SIG-M5 (cell line): Measurements from ENCODE around the gene OTUD5.

Experiments used
- DNase-seq: peaks from one replicate; lab custom pipeline; 2025; lab: John Stamatoyannopoulos, UW

The OTUD5 gene

DNA sequence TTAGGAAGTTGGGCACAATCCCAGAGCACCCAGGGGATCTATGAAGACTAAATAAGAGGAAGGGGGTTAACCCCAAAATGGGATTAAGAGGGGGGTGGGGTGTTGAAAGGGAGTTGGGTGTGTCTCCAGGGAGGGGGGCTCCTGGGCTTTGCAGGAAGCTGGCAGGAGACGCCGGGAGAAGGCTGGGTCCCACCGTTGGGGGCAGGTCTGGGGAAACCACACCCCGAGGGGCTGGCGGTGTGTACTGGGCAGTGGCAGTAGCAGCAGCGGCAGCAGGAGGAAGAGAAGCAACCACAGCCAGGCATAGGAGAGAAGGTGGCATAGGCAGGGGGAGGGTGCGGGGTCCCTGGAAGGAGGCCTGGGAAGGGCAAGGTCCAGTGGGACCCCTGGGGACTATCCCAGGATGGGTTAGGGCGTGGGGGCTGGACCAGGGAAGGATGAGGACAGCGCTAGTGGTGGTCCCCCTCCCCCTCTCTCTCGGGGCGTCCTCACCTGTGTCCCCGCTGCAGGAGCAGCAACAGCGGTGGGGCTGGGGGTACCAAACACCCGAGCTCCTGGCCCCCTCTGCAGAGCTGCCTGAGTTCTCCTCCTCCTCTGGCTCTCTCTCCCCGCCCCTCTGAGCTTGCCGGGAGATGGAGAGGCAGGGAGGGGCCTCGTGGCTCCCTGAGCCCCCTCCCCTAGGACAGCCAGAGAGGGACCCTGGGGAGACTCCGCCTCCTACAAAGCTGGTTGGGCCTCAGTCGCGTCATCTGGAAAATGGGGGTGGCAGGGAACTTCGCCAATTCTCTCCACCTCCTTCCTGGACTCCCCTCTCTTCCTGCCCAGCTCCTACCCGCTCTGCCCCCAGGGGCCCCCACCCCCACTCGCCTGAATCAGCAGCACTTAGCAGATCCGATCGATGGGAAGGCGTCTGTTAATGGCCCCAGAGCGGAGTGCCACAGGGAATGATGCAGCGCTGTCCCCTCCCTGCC is 14.1 kb upstream of the OTUD5 start, which contains the start of gene KCND1:
Gene KCND1 (minus strand): TSS at position 596 of the 971 bp plus-strand sequence. CDS start 1,573 bp downstream, outside the sequence.
- no peak for DNase-seq

DNA sequence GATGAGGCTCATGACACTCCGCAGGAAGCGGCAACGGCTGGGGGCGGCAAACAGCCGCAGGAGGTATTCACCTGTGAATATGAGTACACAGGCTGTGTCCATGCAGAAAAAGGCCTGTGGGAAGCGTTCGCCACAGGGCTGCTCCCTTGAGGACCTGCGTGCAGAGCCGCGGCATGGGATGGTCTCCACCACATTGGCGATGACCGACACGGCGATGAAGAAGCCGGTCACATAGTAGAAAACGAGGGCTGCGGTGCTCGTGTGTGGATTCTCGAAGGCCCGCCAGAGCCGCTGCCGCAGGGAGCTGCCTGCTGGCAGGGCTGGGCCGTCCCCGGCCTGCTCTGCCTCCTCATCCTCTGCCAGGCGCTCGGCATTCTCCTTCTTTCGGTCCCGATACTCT is 12.1 kb upstream of the OTUD5 start:
- DNase-seq, result no peak

DNA sequence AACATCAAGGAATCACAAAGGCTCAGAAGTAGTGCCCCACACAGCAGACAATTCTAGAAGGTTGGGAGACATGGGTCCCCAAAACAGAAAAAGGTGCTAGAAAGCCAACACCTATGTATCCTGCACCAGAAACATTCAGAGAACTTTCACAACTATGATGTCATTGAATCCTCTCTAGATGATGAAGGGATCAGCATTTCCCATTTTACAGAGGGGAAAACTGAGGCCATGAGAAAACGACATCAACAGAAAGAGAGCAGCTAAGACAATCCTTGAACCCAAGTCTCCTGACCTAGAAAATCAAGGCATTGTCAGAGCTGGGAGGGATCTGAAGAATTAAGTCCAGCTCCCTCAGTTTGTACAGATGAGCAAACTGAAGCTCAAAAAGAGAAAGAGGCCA is 11.0 kb upstream of the OTUD5 start:
- DNase-seq, result no peak

DNA sequence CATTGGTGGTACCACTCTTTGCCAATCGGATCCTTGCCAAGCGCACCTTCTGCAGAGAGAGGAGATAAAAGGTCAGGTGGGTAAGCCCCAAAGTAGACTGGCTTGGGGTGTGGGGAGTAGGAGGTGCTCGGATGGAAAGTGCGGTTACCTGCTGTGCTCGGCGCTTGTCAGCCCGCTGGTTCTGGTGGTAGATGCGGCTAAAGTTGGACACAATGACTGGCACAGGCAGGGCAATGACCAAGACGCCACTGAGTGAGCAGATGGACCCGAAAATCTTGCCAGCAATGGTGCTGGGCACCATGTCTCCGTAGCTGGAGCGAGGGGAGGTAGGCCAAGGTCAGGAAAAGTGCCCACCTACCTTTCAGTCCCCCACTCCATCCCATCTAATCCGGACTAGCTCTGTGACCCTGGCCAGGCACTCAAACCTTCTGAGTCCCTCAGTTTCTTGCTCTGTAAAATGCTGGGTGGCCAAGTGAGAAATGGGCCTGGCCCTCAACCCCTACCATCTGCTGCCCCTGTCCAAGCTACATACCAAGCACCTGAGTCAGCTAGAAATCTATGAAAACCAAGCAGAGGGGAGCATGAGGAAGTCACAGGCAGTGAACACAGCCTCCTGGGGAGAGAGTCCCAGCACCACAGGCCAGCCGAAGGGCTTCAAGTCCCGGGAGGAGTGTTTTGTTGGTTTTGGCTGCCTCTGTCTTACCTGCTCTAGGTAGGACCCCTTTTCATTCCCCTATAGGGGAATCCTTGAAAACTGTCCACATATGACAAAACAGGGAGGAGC is 9.6 kb upstream of the OTUD5 start:
- no peak for DNase-seq

DNA sequence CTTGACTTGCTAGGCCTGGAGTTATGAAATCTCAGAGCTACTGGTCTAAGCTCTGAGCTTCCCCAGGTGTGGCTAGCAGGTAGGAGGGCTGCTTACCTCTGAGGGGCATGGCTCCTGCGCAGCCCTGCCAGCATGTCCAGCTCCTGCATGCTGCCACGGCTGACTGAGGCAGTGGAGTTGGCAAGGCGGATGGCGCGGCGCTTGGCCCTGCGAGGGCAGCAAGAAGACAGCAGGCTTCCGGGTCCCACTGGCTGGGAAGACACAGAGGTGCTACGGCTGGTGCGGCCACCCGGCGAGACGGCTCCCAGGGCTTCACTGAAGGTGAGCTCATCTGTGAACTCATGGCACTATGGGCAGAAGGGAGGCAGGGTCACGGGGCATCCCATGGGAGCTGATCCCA is 8.6 kb upstream of the OTUD5 start:
- no peak for DNase-seq

DNA sequence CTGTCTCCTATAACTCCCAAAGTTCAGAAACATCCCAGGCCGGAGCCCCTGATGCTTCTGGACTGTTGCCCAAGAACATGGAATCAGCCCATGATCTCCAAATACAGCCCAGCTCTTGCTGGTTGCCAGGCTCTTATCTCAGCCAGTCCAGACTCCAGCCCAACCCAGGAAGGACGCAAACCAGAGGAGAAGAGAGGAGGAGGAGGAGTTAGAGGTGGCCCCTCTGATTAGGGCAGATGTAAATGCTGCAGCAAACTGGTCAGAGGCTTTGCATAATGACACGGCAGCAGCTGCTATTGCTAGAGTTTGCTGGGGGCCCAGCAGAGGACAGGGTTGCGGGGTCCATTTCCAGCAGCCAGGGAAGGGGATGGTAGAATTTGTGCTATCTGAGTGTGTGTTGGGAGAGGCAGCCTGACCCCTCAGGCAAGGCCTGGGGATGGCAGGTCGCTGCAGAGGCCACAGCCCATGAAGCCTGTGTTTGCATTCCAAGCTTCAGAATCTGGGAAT is 4.2 kb upstream of the OTUD5 start:
- no peak for DNase-seq

DNA sequence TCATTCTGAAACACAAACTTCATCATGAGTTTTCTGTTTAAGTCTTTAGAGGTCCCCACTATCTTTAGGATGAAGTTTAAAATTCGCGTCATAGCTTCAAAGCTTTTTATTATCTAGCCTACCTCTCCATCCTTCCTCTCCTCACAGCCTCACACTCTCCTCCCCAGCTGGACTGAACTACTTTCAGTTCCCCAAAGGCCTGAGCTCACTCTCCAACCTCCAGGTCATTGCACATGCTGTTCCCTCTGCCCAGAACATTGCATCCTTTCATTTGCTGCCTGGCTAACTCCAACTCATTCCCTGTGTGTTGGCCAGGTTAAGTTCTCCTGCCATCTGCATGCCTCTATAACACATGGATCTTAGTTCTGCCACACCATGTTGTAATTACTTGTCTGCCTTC is 2.9 kb upstream of the OTUD5 start:
- DNase-seq, result no peak

DNA sequence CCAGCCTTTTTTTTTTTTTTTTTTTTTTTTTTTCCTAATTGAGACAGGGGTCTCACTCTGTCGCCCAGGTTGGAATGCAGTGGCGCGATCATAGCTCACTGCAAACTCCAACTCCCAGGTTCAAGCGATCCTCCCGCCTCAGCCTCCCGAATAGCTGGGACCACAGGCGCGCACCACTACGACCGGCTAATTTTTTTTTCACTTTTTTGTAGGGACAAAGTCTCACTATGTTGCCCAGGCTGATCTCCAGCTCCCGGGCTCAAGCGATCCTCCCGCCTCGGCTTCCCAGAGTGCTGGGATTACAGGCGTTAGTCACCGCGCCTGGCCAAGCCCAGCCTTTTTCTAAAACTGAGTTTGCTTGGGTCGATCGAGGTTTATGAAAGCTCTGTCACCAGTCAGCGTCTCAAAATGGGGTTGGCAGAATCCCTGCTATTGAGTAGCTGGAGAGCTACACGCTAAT is 1.3 kb upstream of the OTUD5 start:
- no peak for DNase-seq

DNA sequence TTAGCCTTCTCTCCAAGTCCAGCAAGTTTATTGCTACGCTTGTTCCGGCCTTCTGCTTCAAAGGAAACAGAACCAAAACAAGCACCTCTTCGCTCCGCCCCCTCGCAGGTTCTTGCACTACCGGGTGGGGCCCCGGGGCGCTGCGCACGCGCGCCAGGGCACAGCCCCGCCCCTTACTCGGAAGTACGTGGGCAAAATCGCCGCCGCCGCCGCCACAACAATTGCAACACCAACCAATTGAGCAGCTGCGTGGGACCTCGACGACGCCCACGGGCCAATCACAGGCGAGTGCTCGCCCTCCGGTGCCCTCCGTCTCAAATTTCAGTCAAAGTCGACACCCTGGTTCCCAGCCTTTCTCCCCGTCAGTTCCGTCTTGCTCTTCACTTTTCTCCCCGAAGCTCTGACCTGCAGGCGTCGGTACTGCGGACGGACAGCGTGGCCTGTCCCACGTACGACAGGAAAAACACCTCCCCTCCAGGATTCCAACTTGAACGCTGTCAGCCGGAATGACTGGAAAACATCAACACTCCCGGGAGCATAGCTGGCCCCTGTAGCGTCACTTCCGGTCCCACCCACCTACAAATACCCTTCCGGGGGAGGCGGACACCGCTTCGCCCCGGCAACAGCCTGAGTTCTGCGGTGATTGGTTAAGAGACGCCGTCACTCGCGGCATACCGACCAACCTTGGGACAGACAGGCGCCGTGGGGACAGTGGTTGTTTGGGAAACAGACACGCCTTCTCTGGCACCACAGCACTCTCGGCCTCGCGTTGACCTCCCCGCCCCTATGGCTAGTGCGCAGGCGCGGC is 624 bp upstream of the OTUD5 start:
- DNase-seq, result peak; percentile 81

DNA sequence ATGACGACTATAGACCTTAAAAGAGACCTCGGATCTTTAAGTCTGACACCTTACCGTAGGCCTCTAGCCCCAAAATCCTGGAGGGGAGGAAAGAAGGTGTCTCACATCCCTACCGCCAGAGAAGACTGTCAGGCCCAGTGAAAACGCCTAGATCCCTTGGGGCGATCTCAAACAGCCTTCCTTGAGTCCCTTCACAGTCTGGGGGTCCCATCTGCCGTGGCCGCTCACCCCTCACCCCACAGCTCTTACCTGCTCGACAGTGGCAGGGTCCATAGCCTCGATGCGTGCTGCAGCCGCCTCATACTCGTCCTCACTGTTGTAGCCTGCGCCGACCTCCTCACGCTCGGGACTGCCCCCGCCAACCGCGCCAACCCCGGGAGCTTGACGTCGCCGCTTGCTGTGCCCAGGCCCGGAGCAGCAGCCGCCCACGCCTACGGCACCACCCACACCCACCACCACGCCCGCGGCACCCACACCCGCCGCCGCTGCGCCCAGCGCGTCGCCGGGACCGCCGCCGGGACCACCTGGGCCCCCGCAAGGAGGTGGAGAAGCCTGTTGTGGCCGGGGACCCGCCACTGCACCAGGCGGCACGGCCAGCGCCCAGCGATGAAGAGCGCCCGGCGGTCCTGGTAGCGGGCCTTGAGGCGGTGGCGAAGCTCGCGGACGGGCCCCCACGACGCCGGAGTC is 536 bp downstream of the OTUD5 start:
- DNase-seq, result no peak

DNA sequence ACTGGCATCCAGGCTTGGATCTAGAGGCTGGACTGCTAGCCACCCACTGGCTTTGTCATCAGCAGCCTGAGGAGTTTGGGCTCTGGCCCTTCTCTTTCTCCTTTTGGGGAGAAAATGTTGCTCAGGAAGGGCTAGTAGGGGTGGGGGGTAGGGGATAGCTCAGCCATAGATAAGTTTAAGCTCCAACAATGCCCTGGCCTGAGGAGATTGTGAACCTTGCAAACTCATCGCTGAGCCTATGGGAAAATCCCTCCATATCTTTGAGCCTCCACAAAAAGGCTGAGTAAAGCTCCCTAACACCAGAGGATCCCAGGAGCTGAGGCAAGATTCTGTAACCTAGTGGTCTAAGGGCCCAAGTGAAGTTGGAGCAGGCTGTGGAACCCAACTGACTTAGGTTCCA is 8.8 kb downstream of the OTUD5 start:
- no peak for DNase-seq

DNA sequence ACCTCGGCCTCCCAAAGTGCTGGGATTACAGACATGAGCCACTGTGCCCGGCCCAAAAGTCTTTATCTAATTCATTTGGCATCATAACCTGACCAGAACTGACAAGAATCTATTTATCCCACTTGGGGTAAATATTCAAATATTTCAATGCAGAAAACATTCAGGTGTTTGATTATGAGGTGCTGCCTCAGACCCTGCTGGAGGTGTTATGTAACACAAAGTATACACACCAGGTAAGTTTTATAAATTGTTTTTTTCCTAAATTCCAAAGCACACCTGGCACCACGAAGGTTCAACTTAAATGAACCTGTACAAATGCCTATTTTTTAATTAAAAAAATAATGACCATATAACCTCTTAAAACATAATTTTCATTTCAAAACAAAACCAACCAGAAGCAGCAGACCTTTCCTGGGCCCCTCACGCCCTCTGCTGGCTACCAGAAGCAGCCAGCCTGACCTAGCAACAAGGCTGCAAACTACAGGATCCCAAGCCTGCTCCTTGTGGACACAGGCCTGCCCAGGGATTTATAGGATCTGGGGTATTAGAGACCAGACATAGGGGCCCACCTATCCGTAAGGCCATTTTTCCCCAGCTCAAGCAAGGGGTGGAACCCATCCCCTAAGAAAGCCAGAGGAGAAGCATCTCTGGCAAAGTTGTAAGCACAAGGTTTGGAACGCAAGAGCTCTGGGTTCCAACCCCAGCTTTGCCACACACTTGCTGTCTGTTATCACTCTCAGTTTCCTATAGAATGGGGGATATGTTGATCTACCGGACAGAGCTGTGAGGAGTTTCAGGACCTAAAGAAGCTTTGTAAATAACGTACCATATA is 11.7 kb downstream of the OTUD5 start:
- DNase-seq, result no peak

DNA sequence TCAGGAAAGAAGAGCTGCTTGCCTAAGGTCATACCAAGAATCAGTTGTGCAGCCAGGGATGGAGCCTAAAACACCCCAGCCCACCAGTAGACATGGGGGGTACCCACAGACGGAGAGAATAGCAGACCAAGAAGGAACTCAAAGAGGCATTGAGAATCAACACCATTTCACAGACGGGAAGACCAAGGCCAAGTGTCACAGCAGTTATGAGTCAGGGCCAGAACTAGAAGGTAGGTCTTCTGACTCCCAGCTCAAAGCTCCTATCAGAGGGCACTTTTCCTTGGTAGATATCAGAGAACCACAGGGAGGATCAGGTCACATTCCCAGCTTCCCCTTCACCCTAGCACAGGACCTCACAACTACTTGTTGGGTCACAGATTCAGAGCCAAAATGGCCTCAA is 14.5 kb downstream of the OTUD5 start:
- DNase-seq, result no peak

DNA sequence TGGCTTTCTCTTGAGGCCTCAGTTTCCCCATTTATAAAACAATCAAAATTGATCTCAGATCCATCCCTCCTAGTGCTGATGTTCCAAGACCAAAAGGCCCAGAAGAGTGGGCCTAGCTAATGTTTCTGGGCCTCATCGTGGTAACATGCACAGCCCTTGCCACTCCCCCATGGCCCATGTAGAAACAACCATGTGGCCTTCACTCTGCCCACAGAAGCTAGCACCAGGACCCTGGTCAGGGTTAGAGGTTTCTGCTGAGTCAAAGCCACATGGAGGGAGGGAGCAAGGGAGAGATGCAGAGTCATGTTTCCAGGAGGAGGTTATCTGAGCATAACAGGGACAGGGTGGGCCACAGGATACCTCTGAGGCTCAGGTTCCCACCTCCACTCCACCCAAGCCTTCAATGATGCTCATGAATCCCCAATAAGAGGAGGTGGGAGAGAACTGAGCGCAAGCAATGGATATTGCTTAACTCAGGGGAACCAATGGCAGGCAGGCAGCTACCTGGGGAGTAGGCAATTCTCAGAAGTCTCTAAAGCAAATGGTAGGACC is 16.9 kb downstream of the OTUD5 start:
- DNase-seq, result no peak

DNA sequence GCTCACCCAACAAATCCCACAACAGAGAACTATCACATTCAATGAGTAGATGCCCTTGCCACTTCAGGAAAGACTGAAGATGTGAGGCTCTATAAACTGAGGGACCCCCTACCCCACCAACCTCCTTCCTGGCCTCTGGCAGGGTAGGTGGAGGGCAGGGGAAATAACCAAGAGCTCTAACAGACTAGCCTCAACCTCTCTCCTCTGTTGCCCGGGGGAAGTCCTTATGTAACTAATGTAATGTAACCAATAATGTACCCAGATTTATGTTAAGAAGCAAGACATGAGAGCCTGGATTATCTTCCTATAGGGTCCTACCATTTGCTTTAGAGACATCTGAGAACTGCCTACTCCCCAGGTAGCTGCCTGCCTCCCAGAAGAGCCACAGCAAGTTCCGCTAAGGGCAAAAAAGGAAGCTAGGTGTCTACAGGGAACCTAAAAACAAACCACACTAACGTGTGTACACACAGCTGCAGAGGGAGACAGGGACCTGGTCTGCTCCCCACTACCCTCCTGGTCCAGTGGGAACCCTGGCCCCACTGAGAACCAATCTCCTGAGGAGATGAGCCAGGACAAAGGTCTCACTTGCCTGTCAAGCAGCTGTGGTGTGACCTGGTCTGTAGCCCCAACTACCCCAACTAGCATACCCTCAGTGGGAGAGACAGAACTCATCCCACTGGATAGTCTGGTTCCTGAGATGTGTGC is 17.7 kb downstream of the OTUD5 start:
- DNase-seq, result no peak

DNA sequence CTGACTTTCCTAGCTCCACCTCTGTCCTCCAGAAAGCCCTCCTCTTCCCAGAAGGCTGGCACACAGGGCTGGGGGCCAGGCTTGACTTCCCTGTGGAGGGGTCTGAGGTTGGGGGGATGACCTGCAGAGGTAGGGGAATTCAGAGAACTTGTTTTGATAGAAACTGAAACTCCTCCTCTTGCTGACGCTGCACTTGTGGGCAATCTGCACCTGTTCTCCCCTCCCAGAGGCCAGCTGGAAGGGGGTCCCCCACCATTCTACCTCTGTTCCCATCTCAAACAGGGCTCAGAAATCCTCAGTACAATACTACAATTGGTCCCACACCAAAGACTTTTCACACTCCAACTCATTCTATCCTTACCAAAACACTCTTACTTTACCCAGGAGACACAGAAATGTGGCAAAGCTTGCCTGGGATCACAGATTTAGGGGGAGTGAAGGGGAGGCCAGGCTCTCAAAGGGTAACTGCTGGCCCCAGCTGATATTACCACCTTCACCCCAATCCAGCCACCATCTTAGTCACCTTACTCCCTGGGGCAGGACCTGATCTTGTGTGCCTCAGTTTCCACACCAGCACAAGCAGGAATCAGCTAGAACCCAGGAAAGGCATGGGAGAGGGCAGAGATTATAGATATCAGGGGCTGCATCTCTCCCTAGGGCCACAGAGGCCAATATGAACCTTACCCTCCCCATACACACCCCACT is 18.5 kb downstream of the OTUD5 start:
- DNase-seq, result no peak

DNA sequence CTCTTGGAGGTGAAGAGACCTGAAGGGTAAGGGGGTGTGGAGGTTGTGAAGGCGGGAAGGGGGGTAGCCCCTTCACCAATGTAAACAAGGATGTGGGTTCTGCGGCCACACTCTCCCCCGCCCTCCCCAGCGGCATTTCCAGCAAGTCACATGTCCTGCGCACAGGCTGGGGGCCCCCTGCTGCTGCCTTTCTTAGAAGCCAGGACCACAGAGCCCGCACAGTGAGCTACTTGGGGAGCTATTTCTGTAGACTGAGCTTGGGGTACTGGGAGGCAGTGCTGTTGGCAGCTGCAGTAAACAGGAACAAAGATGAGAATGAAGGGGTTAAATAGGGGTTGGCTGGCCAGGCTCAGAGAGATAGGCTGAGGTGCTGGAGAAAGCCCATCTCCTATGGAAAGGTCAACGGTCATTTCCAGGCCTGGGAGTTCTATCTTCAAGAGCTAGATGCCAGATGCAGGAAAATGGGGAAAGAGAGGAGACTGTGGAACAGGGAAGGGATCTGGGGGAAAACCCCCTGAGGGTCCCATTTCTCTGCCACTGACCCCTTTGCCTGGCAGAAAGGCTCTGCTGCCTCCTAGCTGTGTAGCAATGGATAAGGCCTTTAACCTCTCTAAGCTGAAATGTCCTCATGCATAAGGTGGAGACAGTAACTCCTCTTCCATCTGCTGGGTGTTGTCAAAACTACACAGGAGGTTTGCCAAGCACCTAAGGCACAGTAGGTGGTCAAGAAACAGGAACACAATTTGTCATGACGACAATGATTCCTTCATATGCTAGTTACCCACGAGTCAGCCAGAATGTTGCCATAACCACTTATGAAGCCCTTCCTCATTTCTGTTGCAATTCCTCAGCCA is 20.1 kb downstream of the OTUD5 start:
- peak; percentile 81 for DNase-seq
